Measurements from ENCODE around the gene NR6A1. TPM values are rescaled to one million over a fixed set of nuclear protein-coding genes. Genes with fewer than 3 reads are reported as not detected.

Gene NR6A1
- total RNA-seq, 4 donors from 2014 or later: 9.7 to 14.6 (median 12.5) TPM

DNA sequence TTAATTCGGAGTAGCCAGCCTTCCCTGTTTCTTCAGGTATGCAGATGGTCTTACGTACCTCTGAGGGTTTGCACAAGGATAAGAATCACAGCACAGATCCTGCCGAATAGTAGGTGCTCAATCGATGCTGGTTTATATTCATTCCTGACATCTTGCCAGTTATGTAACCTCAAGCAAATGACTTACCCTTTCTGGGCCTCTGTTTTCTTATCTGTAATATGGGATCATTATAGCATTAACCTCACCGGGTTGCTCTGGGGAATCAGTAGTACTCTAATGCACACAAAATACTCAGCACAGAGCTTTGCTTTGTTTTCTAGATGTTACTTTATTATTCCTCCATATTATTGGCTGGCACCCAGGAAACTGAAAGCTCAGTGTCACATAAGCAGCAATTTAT, 256.2 kb downstream of the NR6A1 start:
- Histone ChIP-seq H3K27me3 (peaks cover 4% of the 10 kb centered on the region), H3K27ac (no peak overlapping the region), H3K36me3 (no peaks in the 10 kb centered on the region), H3K4me1 (no peaks in the 10 kb centered on the region), H3K9me3 (no peaks in the 10 kb centered on the region), H3K4me3 (no peak overlapping the region)
- DNase-seq: no peak
- in situ Hi-C loops (cut with MboI; ENCODE audit: low pct_ligation_motif_present in 1 of 4, low pct_unique_long_range_greater_than_20kb in 1 of 4, low sequenced_read_pairs in 3 of 4): no loop called here
- TF ChIP-seq POLR2A (IDR thresholded peaks at IDR 0.05): no peak
- no peak for TF ChIP-seq POLR2AphosphoS5 (IDR thresholded peaks at IDR 0.05)
- TF ChIP-seq, protein P1, sequence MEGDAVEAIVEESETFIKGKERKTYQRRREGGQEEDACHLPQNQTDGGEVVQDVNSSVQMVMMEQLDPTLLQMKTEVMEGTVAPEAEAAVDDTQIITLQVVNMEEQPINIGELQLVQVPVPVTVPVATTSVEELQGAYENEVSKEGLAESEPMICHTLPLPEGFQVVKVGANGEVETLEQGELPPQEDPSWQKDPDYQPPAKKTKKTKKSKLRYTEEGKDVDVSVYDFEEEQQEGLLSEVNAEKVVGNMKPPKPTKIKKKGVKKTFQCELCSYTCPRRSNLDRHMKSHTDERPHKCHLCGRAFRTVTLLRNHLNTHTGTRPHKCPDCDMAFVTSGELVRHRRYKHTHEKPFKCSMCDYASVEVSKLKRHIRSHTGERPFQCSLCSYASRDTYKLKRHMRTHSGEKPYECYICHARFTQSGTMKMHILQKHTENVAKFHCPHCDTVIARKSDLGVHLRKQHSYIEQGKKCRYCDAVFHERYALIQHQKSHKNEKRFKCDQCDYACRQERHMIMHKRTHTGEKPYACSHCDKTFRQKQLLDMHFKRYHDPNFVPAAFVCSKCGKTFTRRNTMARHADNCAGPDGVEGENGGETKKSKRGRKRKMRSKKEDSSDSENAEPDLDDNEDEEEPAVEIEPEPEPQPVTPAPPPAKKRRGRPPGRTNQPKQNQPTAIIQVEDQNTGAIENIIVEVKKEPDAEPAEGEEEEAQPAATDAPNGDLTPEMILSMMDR (IDR thresholded peaks at IDR 0.05): no peak
- no peak for TF ChIP-seq EP300 (IDR thresholded peaks at IDR 0.05; ENCODE audit: low read depth)
- WGBS, 2 donors (ENCODE audit: low coverage in 1 of 2): 85 to 89% methylated on average over 1 to 5 of the region's 5 CpGs
- intact Hi-C loops (cut with DNase I; ENCODE audit: low total_unique reads): no loop called here

DNA sequence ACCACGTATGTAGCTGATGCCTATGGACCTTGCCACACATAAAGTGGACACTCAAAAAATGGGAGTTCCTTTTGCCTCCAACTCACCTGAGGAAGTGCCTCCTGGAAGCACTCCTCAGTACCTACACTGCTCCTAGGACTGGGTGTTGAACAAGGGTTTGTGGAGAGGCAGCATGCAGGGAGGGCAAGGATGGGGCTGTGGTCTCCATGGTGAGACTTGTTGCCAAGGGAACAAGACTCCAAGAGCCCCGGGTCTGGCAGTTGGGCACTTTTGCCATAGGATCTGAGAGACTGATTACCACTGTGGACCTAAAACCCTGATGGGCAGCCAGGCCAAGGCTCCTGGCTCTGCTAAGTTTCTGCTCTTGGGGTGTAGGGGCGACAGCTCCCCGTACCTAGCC, 257.0 kb downstream of the NR6A1 start:
- intact Hi-C loops (cut with DNase I; ENCODE audit: low total_unique reads): no loop called here
- no peak overlapping the region for H3K27ac ChIP-seq
- H3K36me3 ChIP-seq: no peaks in the 10 kb centered on the region
- in situ Hi-C loops (cut with MboI; ENCODE audit: low pct_ligation_motif_present in 1 of 4, low pct_unique_long_range_greater_than_20kb in 1 of 4, low sequenced_read_pairs in 3 of 4): no loop called here
- 67% methylated on average over 4 of the region's 4 CpGs; no CpG with 5 or more reads in 1 of the 2 donors for WGBS, 2 donors (ENCODE audit: low coverage in 1 of 2)
- no peaks in the 10 kb centered on the region for H3K9me3 ChIP-seq
- no peak for DNase-seq
- H3K4me3 ChIP-seq: no peak overlapping the region
- TF ChIP-seq EP300 (IDR thresholded peaks at IDR 0.05; ENCODE audit: low read depth): no peak
- TF ChIP-seq POLR2AphosphoS5 (IDR thresholded peaks at IDR 0.05): no peak
- no peak for TF ChIP-seq POLR2A (IDR thresholded peaks at IDR 0.05)
- TF ChIP-seq, protein P1 (IDR thresholded peaks at IDR 0.05): no peak
- peaks cover 4% of the 10 kb centered on the region for H3K27me3 ChIP-seq
- no peaks in the 10 kb centered on the region for H3K4me1 ChIP-seq

DNA sequence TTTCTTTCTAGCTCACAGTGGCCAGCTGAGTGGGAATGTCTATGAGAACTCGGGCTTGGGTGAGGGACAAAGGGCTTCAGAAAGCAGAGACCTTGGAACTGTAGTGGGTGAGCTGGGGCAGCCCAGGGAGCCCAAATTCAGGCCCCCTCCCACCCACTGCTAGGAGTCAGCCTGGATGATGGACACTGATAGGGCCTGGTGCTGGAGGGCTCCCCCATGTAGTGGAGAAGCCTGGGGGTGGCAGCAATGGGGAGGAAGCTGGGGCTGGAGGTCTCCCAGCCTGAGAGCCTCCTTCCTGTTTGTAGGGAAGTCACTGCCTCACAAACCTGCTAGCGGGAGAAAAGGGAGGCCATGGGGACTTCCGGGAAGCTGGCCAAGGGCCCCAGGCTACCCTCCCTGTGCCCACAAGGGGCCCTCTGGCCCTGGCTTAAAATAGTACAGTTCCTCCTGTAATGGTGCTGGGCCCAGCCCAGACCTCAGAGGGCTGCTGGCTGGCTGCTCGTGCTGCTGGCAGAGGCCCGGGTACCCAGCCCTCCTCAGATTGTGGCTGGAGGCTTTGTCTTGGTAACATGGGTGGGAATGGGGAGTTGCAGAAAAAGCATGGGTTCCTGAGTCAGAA, 257.6 kb downstream of the NR6A1 start:
- no peak for DNase-seq
- TF ChIP-seq EP300 (IDR thresholded peaks at IDR 0.05; ENCODE audit: low read depth) (no peak), POLR2A (IDR thresholded peaks at IDR 0.05) (no peak), POLR2AphosphoS5 (IDR thresholded peaks at IDR 0.05) (no peak)
- TF ChIP-seq, protein P1 (IDR thresholded peaks at IDR 0.05): no peak
- H3K36me3 ChIP-seq: no peaks in the 10 kb centered on the region
- H3K27ac ChIP-seq: no peak overlapping the region
- no peaks in the 10 kb centered on the region for H3K4me1 ChIP-seq
- H3K4me3 ChIP-seq: no peak overlapping the region
- H3K27me3 ChIP-seq: peaks cover 4% of the 10 kb centered on the region
- in situ Hi-C loops (cut with MboI; ENCODE audit: low pct_ligation_motif_present in 1 of 4, low pct_unique_long_range_greater_than_20kb in 1 of 4, low sequenced_read_pairs in 3 of 4) (no loop called here), intact Hi-C loops (cut with DNase I; ENCODE audit: low total_unique reads) (no loop called here)
- WGBS, 2 donors (ENCODE audit: low coverage in 1 of 2): 65% methylated on average over 3 of the region's 5 CpGs; no CpG with 5 or more reads in 1 of the 2 donors
- no peaks in the 10 kb centered on the region for H3K9me3 ChIP-seq

DNA sequence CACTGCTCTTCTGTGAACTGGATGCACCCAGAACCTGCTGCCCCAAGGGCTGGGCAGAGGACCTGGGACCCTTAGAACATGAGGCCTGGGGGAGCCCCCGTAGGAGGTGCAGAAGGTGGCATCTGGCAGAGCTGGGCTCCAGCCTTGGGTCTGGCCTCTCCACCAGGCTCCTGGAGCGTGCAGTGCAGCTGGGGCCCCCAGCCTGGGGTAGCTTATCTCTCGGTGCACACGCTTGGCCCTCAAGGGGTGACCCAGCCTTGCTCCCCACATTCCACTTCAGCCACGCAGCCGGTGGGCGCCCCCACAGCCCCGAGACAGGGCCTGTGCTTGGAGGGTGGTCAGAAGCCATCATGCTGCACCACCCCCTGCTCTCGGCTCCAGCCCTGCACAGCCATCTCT, 258.3 kb downstream of the NR6A1 start:
- intact Hi-C loops (cut with DNase I; ENCODE audit: low total_unique reads) (no loop called here), in situ Hi-C loops (cut with MboI; ENCODE audit: low pct_ligation_motif_present in 1 of 4, low pct_unique_long_range_greater_than_20kb in 1 of 4, low sequenced_read_pairs in 3 of 4) (no loop called here)
- H3K9me3 ChIP-seq: no peaks in the 10 kb centered on the region
- TF ChIP-seq EP300 (IDR thresholded peaks at IDR 0.05; ENCODE audit: low read depth) (no peak), POLR2A (IDR thresholded peaks at IDR 0.05) (no peak), POLR2AphosphoS5 (IDR thresholded peaks at IDR 0.05) (no peak)
- TF ChIP-seq, protein P1 (IDR thresholded peaks at IDR 0.05): no peak
- no peak for DNase-seq
- 73 to 90% methylated on average over 3 to 5 of the region's 9 CpGs for WGBS, 2 donors (ENCODE audit: low coverage in 1 of 2)
- no peaks in the 10 kb centered on the region for H3K4me1 ChIP-seq
- H3K27me3 ChIP-seq: peaks cover 4% of the 10 kb centered on the region
- no peak overlapping the region for H3K4me3 ChIP-seq
- H3K36me3 ChIP-seq: no peaks in the 10 kb centered on the region
- no peak overlapping the region for H3K27ac ChIP-seq
